GM18873 (cell line): ENCODE results near the gene TREML4.

Experiments used
- ATAC-seq: cut with Tn5 transposase; IDR thresholded peaks from one replicate; pipeline ENCODE4 v1.9.1; 2021; ENCODE audit warnings: mild to moderate bottlenecking, moderate library complexity, moderate number of reproducible peaks; ENCODE audit not compliant: unreplicated experiment, low FRiP score

Gene TREML4

DNA sequence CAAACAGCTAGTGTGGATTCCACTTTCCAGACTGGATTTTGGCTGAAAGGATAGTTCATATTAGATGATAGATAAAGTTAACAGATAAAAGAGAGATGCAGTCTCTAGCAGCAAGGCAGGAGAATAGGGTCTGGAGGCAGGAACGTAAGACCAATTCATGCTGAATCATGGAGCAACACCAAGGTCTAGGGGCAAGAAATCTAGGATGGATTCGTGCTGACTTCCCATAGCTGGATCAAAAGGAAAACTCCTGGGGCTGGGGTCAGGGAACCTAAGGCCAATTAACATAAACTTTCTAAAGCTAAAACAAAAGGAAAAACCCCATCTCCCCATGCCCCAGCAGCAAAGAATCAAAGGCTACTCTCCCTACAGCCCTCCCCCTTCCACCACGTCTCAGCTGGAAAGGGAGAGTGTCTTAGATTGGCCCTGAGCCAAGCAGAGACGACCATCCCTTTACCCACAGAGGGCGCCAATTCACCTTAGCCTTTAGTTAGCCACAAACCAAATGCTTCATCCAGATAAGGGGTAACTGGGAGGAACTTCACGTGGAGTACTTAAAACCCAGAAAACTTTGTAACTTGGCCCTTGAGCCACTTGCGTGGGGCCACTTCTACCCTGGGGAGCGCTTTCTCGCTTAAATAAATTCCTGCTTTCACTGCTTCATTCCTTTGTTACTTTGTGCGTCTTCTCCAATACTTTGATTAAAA lies 50.7 kb downstream of the TREML4 start:
- ATAC-seq, result no peak

DNA sequence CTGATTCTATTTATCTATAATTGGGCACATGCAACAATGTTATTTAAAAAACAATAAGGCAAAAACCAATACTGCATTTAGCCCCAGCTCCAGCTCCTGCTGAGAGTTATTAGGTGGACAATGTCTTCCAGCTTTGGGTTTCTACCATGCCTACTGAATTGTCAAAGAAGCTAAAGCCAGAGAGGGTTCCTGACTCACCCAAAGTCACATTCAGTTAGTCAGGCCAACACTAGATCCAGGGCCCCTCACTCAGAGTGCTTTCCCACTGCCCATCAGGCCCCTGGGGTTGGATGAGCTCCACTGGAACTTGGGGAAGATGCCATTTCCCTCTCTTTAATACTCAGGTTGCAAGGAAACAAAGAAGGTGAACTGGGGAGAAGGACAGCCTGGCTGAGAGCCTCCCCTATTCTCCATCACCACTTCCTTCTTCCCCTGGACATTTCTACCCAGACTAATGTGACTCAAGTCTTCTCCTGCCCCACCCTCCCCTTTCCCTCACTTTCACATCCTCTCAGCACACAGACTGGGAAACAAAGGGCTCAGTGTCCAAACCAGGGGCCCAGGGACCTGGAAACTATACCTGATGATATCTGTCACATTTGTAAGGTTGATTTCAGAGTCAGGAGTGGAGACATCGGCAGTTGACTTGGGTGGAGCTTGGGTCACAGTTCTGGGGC lies 52.4 kb downstream of the TREML4 start:
- no peak for ATAC-seq

DNA sequence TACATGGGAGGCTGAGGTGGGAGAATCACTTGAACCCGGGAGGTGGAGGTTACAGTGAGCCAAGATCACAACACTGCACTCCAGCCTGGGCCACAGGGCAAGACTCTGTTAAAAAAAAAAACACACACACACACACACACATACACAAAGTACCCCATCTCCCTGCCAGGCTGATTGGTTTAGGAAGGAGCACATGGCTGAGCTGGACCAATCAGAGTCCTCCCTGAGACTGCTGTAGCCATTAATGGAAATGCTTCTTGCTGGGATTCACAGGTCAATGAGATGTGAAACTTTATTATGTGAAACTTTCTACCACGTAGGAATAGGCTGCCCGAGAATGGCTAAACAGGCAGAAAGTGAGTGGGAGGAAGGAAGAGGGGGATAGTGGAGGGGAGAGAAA lies 55.5 kb downstream of the TREML4 start:
- no peak for ATAC-seq

DNA sequence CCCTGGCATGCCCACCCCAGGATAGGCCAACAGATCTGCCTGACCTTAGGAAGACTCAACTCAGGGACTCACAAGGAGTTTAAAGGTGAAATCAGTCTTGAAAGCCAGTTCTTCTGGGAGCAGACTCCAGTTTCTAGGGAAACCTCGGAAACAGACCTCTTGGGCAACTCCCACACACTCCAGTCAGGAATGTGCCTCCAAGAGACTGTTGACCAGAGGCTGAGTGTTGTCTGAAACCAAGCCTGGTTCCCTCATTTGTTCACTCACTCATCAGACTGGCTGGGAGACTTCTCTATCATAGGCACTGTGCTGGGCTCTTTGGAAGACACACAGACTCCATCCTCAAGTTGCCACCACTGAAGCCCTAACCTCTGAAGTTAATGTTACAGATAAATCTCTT lies 56.6 kb downstream of the TREML4 start:
- no peak for ATAC-seq

DNA sequence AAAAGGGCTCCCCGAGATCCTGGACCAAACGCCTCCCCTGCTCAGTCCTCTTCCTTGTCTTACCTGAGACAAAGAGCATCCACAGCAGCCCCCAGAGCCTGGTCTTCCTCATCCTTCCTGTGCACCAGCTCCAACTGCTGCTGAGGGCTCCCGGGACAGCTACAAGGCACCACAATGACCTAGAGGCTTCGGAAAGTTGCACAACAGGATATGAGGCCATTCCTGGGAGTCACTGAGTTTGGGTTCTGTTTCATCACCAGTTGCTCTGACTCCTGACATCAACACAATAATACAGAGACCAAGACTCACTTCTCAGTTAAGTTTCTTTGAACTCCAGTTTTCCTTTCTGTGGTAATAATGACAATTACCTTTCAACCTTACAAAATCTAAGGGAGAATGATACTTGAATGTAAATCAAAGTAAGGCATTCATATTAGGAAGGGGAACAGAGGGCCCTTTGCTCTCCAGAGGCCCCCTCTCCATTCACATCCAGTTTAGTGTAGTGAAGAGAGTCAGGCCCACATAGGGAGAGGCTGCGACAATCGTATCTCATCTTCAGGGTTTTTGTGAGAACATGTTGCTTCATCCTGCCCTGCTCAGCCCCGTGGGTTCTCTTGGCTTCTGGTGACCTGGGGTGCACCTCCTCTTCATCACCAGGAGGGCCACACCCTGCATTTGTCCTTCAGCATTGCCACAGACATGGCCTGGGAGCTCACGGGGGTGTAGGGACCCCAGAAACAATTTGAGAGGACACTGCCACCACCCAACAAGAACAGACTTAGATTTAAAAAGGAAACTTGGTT lies 58.6 kb downstream of the TREML4 start, which contains the start of gene TREM1:
TSS of gene TREM1 (minus strand) at position 139 of the 803 bp plus-strand sequence. CDS start at position 112, 27 bp downstream.
- ATAC-seq, result no peak

DNA sequence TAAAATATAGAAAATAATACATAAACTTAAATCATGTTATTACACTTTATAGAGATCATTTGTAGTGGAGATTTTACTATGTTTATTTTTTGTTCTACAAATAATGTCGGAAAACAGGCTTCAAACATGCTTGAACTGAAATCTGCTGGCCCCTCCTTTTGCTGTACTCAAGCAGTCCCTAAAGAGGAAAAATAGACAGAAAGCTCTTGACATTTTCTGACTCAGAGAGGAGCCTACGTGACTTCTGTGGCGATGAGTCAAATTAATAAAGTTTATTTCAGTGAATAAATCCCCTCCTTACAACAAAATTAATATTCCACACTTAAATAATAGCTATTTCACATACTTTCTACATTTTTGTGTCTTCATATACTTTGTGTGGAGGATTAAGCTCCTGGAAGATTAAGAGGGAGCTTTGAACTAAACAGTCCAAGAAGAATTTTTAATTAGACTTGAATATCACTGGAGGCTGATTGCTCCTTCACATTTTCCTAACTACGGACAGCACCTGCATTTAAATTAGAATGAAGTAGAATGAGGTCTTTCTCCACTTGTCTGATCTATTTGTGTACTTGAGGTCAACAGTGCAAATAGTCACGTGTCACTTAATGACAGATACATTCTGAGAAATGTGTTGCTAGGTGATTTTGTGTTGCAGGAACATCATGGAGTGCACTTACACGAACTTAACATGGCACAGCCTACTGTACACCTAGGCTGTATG lies 60.0 kb downstream of the TREML4 start:
- ATAC-seq, result no peak
